Body of pancreas (tissue), 4 donors: ENCODE results near the gene FOXJ3. TPM values are rescaled to one million over a fixed set of nuclear protein-coding genes. Genes with fewer than 3 reads are reported as not detected.

Experiments used
- ATAC-seq: fragments of 150-250 bp; one replicate; pipeline ENCODE4 v1.9.1; 2016
- DNase-seq, 4 donors: peaks; one replicate each; pipeline ENCODE4 v3.0.0-alpha.2; 2019
- H3K27ac ChIP-seq, 4 donors: fragments of 200-600 bp; sonication (generic); 1 replicate in 3 of 4; 2 replicates in 1 of 4; pipeline versions ENCODE4 v1.5.1 to v1.6.1; 2016 to 2019; ENCODE audit warnings: mild to moderate bottlenecking in 1 of 4, mixed read lengths in 1 of 4, moderate library complexity in 1 of 4
- H3K27me3 ChIP-seq, 2 donors: fragments of 200-600 bp; sonication (generic); one replicate each; pipeline ENCODE4 v1.6.0; 2016; ENCODE audit warnings: mild to moderate bottlenecking in 1 of 2
- H3K36me3 ChIP-seq, 2 donors: fragments of 200-600 bp; sonication (generic); replicated peaks in 1 of 2; 2 replicates each; pipeline ENCODE4 v1.5.1; 2016; ENCODE audit warnings: low read depth in 2 of 2; ENCODE audit not compliant: insufficient read depth in 1 of 2
- H3K4me1 ChIP-seq: fragments of 200-600 bp; sonication (generic); one replicate; pipeline ENCODE4 v1.6.0; 2016
- H3K4me3 ChIP-seq, 2 donors: fragments of 200-600 bp; sonication (generic); 1 replicate in 1 of 2; 2 replicates in 1 of 2; pipeline ENCODE4 v1.5.1; 2016 to 2019
- H3K9me3 ChIP-seq, 3 donors: fragments of 200-600 bp; sonication (generic); 1 replicate in 2 of 3; 2 replicates in 1 of 3; pipeline ENCODE4 v1.5.1; 2016
- CTCF ChIP-seq, 7 experiments: fragments of 450-650 bp in 4 of 7; fragments of 200-600 bp in 3 of 7; sonication (generic) in 3 of 7; IDR thresholded peaks; one replicate each; pipeline ENCODE4 v1.5.1; 2016 to 2019; ENCODE audit warnings: antibody characterized with exemption in 7 of 7
- POLR2A ChIP-seq, 3 donors: fragments of 450-650 bp; IDR thresholded peaks; one replicate each; pipeline ENCODE4 v1.6.1; 2016; ENCODE audit warnings: antibody characterized with exemption in 3 of 3, mild to moderate bottlenecking in 2 of 3
- whole genome bisulfite sequencing, 2 donors: methylation state at CpG; one replicate each; pipeline ENCODE4 v1.1.5; 2017; 5-methylcytosine and 5-hydroxymethylcytosine counted together
- intact Hi-C: fragments of 100-400 bp; cut with DNase I; formaldehyde crosslinking; loops from one replicate; pipeline ENCODE4 v1.15.1; 2023
- total RNA-seq, 2 donors: library from RNA; depleted of rRNA; stranded (reverse); fragments of >200 nt; gene quantifications; one replicate each; pipeline ENCODE4 v1.1.0, GENCODE V29; 2016

The FOXJ3 gene
- total RNA-seq, 2 donors from 2014 or later = 25.2 to 50.4 TPM

GRCh38 chr1:42319871-42320484 is 15.1 kb downstream of the FOXJ3 start:
- Histone ChIP-seq H3K27me3 (no peaks in the 10 kb centered on the region), H3K4me3 (no peak overlapping the region), H3K27ac (no peak overlapping the region), H3K36me3 (no peaks in the 10 kb centered on the region), H3K9me3 (no peaks in the 10 kb centered on the region), H3K4me1 (peaks cover 62% of the 10 kb centered on the region)
- DNase-seq (no peak), ATAC-seq (no peak)
- 43 to 49% methylated on average over 6 of the region's 6 CpGs for WGBS, 2 donors
- TF ChIP-seq POLR2A (IDR thresholded peaks at IDR 0.05) = no peak
- no peak for TF ChIP-seq CTCF (IDR thresholded peaks at IDR 0.05)
- intact Hi-C loops = no loop called here

- TF ChIP-seq CTCF (IDR thresholded peaks at IDR 0.05) (no peak), POLR2A (IDR thresholded peaks at IDR 0.05) (no peak)
- H3K9me3 ChIP-seq = no peaks in the 10 kb centered on the region
- no peaks in the 10 kb centered on the region for H3K36me3 ChIP-seq
- H3K4me1 ChIP-seq = peaks cover 63% of the 10 kb centered on the region
- no peak overlapping the region for H3K4me3 ChIP-seq
- DNase-seq (no peak), ATAC-seq (no peak)
- no peak overlapping the region for H3K27ac ChIP-seq
- WGBS, 2 donors = 52 to 53% methylated on average over 4 of the region's 4 CpGs
- intact Hi-C loops = no loop called here
- H3K27me3 ChIP-seq = no peaks in the 10 kb centered on the region
These were observed 15.7 kb downstream of the FOXJ3 start for GRCh38 chr1:42319128-42319851.

GRCh38 chr1:42318601-42319000 is 16.4 kb downstream of the FOXJ3 start:
- no peaks in the 10 kb centered on the region for H3K27me3 ChIP-seq
- no peaks in the 10 kb centered on the region for H3K36me3 ChIP-seq
- no peak overlapping the region for H3K4me3 ChIP-seq
- WGBS, 2 donors = 92 to 96% methylated on average over 4 of the region's 4 CpGs
- intact Hi-C loops = no loop called here
- H3K27ac ChIP-seq = no peak overlapping the region
- ATAC-seq = no peak
- TF ChIP-seq CTCF (IDR thresholded peaks at IDR 0.05) (no peak), POLR2A (IDR thresholded peaks at IDR 0.05) (no peak)
- H3K4me1 ChIP-seq = peaks cover 69% of the 10 kb centered on the region
- no peaks in the 10 kb centered on the region for H3K9me3 ChIP-seq
- DNase-seq = no peak

- no peak for ATAC-seq
- TF ChIP-seq CTCF (IDR thresholded peaks at IDR 0.05) (no peak), POLR2A (IDR thresholded peaks at IDR 0.05) (no peak)
- H3K4me1 ChIP-seq = peaks cover 75% of the 10 kb centered on the region
- H3K4me3 ChIP-seq = no peak overlapping the region
- DNase-seq = no peak
- intact Hi-C loops = no loop called here
- WGBS, 2 donors = 61 to 95% methylated on average over 1 of the region's 1 CpG
- H3K27ac ChIP-seq = no peak overlapping the region
- H3K27me3 ChIP-seq = no peaks in the 10 kb centered on the region
- H3K36me3 ChIP-seq = no peaks in the 10 kb centered on the region
- H3K9me3 ChIP-seq = no peaks in the 10 kb centered on the region
These were observed 17.7 kb downstream of the FOXJ3 start for GRCh38 chr1:42317308-42317707.

GRCh38 chr1:42316292-42316691 is 18.7 kb downstream of the FOXJ3 start:
- Histone ChIP-seq H3K27ac (no peak overlapping the region), H3K27me3 (no peaks in the 10 kb centered on the region), H3K4me1 (peaks cover 67% of the 10 kb centered on the region), H3K4me3 (no peak overlapping the region), H3K36me3 (no peaks in the 10 kb centered on the region), H3K9me3 (no peaks in the 10 kb centered on the region)
- no peak for TF ChIP-seq CTCF (IDR thresholded peaks at IDR 0.05)
- TF ChIP-seq POLR2A (IDR thresholded peaks at IDR 0.05) = no peak
- no peak for ATAC-seq
- intact Hi-C loops = no loop called here
- no peak for DNase-seq
- WGBS, 2 donors = 85 to 96% methylated on average over 2 of the region's 2 CpGs
